Neural cell (in vitro differentiated cells): ENCODE measurements around the gene AMIGO1.

Experiments
- EP300 ChIP-seq: fragments of 450-650 bp; conservative IDR thresholded peaks from 2 replicates; pipeline ENCODE4 v1.6.1; 2014; ENCODE audit warnings: antibody characterized with exemption, mild to moderate bottlenecking, moderate library complexity; ENCODE audit not compliant: poor library complexity, severe bottlenecking
- EZH2 ChIP-seq: fragments of 200-600, 300-800 bp; shearing (Covaris generic), sonication (generic); IDR thresholded peaks from 2 replicates; pipeline ENCODE4 v1.6.1; 2014; ENCODE audit warnings: antibody characterized with exemption, low read length, borderline replicate concordance, mild to moderate bottlenecking; ENCODE audit not compliant: insufficient read depth, poor library complexity, severe bottlenecking
- POLR2AphosphoS5 ChIP-seq: IDR thresholded peaks from 2 replicates; pipeline ENCODE4 v1.6.1; 2012
- RAD21 ChIP-seq: fragments of 450-650 bp; conservative IDR thresholded peaks from 2 replicates; pipeline ENCODE4 v1.6.1; 2014; ENCODE audit warnings: antibody characterized with exemption, mild to moderate bottlenecking, moderate library complexity
- TAF1 ChIP-seq: IDR thresholded peaks from 2 replicates; pipeline ENCODE4 v1.6.1; 2012; ENCODE audit warnings: low read depth
- TF ChIP-seq, protein P1 (sequence below): fragments of 450-650 bp; IDR thresholded peaks from 2 replicates; pipeline ENCODE4 v1.5.1; 2014; ENCODE audit warnings: antibody characterized with exemption, mild to moderate bottlenecking, moderate library complexity; ENCODE audit not compliant: poor library complexity, severe bottlenecking

DNA sequence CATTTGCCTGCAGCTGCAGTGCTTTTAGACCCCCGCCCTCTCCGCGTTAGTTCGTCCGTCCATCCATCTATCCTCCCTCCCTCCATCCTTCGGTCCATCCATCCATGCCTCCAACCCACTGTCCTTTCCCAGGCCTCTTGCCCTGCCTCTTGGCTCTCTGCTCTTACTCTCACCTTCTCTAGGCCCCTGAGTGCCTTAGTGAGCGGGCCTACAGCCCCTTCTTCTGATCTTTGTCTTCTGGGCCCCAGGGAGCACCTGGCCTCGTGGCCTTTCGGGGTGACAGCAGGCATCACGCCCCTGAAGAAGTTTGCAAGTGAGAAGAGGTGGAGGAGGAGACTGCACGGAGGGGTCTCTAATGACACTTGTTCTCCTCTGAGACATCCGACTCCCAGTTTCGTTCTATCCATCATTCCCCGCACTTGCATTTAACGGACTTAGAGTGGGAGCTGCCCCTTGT, 25.0 kb downstream of the AMIGO1 start:
- TF ChIP-seq, protein P1, sequence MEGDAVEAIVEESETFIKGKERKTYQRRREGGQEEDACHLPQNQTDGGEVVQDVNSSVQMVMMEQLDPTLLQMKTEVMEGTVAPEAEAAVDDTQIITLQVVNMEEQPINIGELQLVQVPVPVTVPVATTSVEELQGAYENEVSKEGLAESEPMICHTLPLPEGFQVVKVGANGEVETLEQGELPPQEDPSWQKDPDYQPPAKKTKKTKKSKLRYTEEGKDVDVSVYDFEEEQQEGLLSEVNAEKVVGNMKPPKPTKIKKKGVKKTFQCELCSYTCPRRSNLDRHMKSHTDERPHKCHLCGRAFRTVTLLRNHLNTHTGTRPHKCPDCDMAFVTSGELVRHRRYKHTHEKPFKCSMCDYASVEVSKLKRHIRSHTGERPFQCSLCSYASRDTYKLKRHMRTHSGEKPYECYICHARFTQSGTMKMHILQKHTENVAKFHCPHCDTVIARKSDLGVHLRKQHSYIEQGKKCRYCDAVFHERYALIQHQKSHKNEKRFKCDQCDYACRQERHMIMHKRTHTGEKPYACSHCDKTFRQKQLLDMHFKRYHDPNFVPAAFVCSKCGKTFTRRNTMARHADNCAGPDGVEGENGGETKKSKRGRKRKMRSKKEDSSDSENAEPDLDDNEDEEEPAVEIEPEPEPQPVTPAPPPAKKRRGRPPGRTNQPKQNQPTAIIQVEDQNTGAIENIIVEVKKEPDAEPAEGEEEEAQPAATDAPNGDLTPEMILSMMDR: no peak
- TF ChIP-seq EZH2: no peak
- TF ChIP-seq TAF1: no peak
- no peak for TF ChIP-seq POLR2AphosphoS5
- no peak for TF ChIP-seq EP300
- no peak for TF ChIP-seq RAD21
